HEK293 (cell line): Measurements from ENCODE around the gene ZBTB25.

Experiments
- CTCF ChIA-PET: fragments of 350-600 bp; formaldehyde crosslinking; extraction: SDS; loops from one replicate; lab custom pipeline; 2021; ENCODE audit warnings: antibody characterized with exemption; lab: Yijun Ruan, JAX
- POLR2A ChIA-PET: fragments of 300-600 bp; formaldehyde crosslinking; extraction: SDS; loops from one replicate; lab custom pipeline; 2020; ENCODE audit warnings: antibody characterized with exemption, inconsistent platforms; lab: Yijun Ruan, JAX
- H3K27ac ChIP-seq: fragments of 200-500 bp; sonication (Bioruptor generic); 2 replicates; pipeline ENCODE4 v1.5.1; 2014; ENCODE audit warnings: low read depth, low read length, control low read depth, inconsistent platforms; ENCODE audit errors: extremely low read depth
- H3K36me3 ChIP-seq, 2 experiments: fragments of 200-500 bp in 1 of 2; sonication (Bioruptor generic) in 1 of 2; 1 replicate in 1 of 2; 2 replicates in 1 of 2; pipeline ENCODE4 v1.5.1; 2014 to 2017; ENCODE audit warnings: inconsistent platforms in 2 of 2, low read length in 2 of 2; ENCODE audit not compliant: control insufficient read depth in 2 of 2, insufficient read depth in 1 of 2
- H3K4me1 ChIP-seq: fragments of 200-500 bp; sonication (Bioruptor generic); 2 replicates; pipeline ENCODE4 v1.5.1; 2014; ENCODE audit warnings: mild to moderate bottlenecking, low read length, inconsistent platforms; ENCODE audit not compliant: control insufficient read depth, insufficient read depth
- H3K4me3 ChIP-seq: 2 replicates; pipeline ENCODE4 v1.5.1; 2011; ENCODE audit warnings: low read depth, mild to moderate bottlenecking, control low read depth, low read length, moderate library complexity
- H3K9me3 ChIP-seq: fragments of 200-500 bp; sonication (Bioruptor generic); 2 replicates; pipeline ENCODE4 v1.5.1; 2014; ENCODE audit warnings: low read depth, low read length, inconsistent platforms; ENCODE audit not compliant: control insufficient read depth, insufficient read depth
- ATF2 ChIP-seq: fragments of 450-650 bp; formaldehyde crosslinking; IDR thresholded peaks from 2 replicates; pipeline ENCODE4 v1.5.1; 2016; ENCODE audit warnings: missing biosample characterization, missing genetic modification characterization, low read depth
- GFI1B ChIP-seq: fragments of 450-650 bp; formaldehyde crosslinking; IDR thresholded peaks from 2 replicates; pipeline ENCODE4 v1.5.1; 2016; ENCODE audit warnings: missing biosample characterization, missing genetic modification characterization
- GLIS1 ChIP-seq: fragments of 450-650 bp; formaldehyde crosslinking; IDR thresholded peaks from 2 replicates; pipeline ENCODE4 v1.5.1; 2016; ENCODE audit warnings: missing biosample characterization, missing genetic modification characterization
- HIC1 ChIP-seq: fragments of 450-650 bp; formaldehyde crosslinking; IDR thresholded peaks from 2 replicates; pipeline ENCODE4 v1.5.1; 2016; ENCODE audit warnings: missing biosample characterization, missing genetic modification characterization
- KLF9 ChIP-seq: fragments of 450-650 bp; formaldehyde crosslinking; IDR thresholded peaks from 2 replicates; pipeline ENCODE4 v1.5.1; 2016; ENCODE audit warnings: missing biosample characterization, missing genetic modification characterization, low read depth
- SP2 ChIP-seq: fragments of 450-650 bp; formaldehyde crosslinking; IDR thresholded peaks from 2 replicates; pipeline ENCODE4 v1.5.1; 2016; ENCODE audit warnings: missing biosample characterization, missing genetic modification characterization
- ZBTB17 ChIP-seq: fragments of 450-650 bp; formaldehyde crosslinking; IDR thresholded peaks from 2 replicates; pipeline ENCODE4 v1.5.1; 2016; ENCODE audit warnings: missing biosample characterization, missing genetic modification characterization
- ZNF175 ChIP-seq: fragments of 450-650 bp; formaldehyde crosslinking; IDR thresholded peaks from 2 replicates; pipeline ENCODE4 v1.5.1; 2016; ENCODE audit warnings: missing biosample characterization, missing genetic modification characterization
- ZNF19 ChIP-seq: fragments of 450-650 bp; formaldehyde crosslinking; IDR thresholded peaks from 2 replicates; pipeline ENCODE4; 2016; ENCODE audit warnings: missing biosample characterization, missing genetic modification characterization, low read depth
- ZNF2 ChIP-seq: fragments of 450-650 bp; formaldehyde crosslinking; IDR thresholded peaks from 2 replicates; pipeline ENCODE4 v1.5.1; 2016; ENCODE audit warnings: missing biosample characterization, missing genetic modification characterization
- ZNF341 ChIP-seq: fragments of 450-650 bp; formaldehyde crosslinking; IDR thresholded peaks from 2 replicates; pipeline ENCODE4; 2016; ENCODE audit warnings: low read depth, missing biosample characterization, missing genetic modification characterization
- ZNF354C ChIP-seq: fragments of 450-650 bp; formaldehyde crosslinking; IDR thresholded peaks from 2 replicates; pipeline ENCODE4 v1.5.1; 2016; ENCODE audit warnings: missing biosample characterization, missing genetic modification characterization, low read depth, borderline replicate concordance
- ZNF549 ChIP-seq: fragments of 450-650 bp; IDR thresholded peaks from 2 replicates; pipeline ENCODE4 v1.5.1; 2018; ENCODE audit warnings: missing biosample characterization, missing genetic modification characterization, mild to moderate bottlenecking, inconsistent platforms, moderate library complexity
- ZNF585B ChIP-seq: fragments of 450-650 bp; formaldehyde crosslinking; IDR thresholded peaks from 2 replicates; pipeline ENCODE4 v1.5.1; 2016; ENCODE audit warnings: missing biosample characterization, missing genetic modification characterization
- ZNF621 ChIP-seq: fragments of 450-650 bp; formaldehyde crosslinking; IDR thresholded peaks from 2 replicates; pipeline ENCODE4 v1.5.1; 2017; ENCODE audit warnings: missing biosample characterization, missing genetic modification characterization
- ZNF626 ChIP-seq: fragments of 450-650 bp; sonication (Bioruptor Pico); formaldehyde crosslinking; IDR thresholded peaks from 2 replicates; pipeline ENCODE4 v1.5.1; 2018; ENCODE audit warnings: missing biosample characterization, missing genetic modification characterization, inconsistent platforms
- ZNF654 ChIP-seq: fragments of 450-650 bp; formaldehyde crosslinking; IDR thresholded peaks from 2 replicates; pipeline ENCODE4 v1.5.1; 2016; ENCODE audit warnings: low read depth, missing biosample characterization, missing genetic modification characterization
- ZNF658 ChIP-seq: fragments of 450-650 bp; formaldehyde crosslinking; IDR thresholded peaks from 2 replicates; pipeline ENCODE4; 2016; ENCODE audit warnings: missing biosample characterization, missing genetic modification characterization
- ZNF701 ChIP-seq: fragments of 450-650 bp; formaldehyde crosslinking; IDR thresholded peaks from 2 replicates; pipeline ENCODE4 v1.5.1; 2016; ENCODE audit warnings: missing biosample characterization, missing genetic modification characterization
- ZNF777 ChIP-seq: fragments of 450-650 bp; formaldehyde crosslinking; IDR thresholded peaks from 2 replicates; pipeline ENCODE4 v1.5.1; 2017; ENCODE audit warnings: missing biosample characterization, missing genetic modification characterization, borderline replicate concordance
- TF ChIP-seq, protein P1 (sequence below): fragments of 450-650 bp; formaldehyde crosslinking; IDR thresholded peaks from 2 replicates; pipeline ENCODE4 v1.5.1; 2016; ENCODE audit warnings: missing biosample characterization, missing genetic modification characterization
- TF ChIP-seq, protein P2 (sequence below): fragments of 450-650 bp; formaldehyde crosslinking; IDR thresholded peaks from 2 replicates; pipeline ENCODE4 v1.5.1; 2016; ENCODE audit warnings: missing biosample characterization, missing genetic modification characterization

The ZBTB25 gene

DNA sequence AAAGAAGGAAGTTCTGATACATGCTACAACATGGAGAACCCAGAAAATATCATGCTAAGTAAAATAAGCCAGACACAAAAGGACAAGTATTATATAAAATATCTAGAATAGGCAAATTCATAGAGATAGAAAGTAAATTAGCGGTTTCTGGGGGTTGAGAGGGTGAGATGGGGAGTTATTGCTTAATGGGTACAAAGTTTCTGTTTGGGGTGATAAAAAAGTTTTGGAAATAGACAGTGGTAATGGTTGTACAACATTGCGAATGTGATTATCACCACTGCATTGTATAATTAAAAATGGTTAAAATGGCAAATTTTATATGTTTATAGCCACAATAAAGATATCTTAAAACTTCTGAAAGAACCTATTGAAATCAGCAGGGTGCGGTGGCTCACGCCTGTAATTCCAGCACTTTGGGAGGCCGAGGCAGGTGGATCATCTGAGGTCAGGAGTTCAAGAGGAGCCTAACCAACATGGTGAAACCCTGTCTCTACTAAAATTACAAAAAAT, 15.0 kb downstream of the ZBTB25 start:
- CTCF ChIA-PET, result interaction anchor here (1.0 to 1.9 kb wide), 2 partner anchors 10 to 59 kb away, joined by 3 to 15 read pairs; no protein-coding TSS in a partner anchor
- no peaks in the 10 kb centered on the region for H3K4me1 ChIP-seq

DNA sequence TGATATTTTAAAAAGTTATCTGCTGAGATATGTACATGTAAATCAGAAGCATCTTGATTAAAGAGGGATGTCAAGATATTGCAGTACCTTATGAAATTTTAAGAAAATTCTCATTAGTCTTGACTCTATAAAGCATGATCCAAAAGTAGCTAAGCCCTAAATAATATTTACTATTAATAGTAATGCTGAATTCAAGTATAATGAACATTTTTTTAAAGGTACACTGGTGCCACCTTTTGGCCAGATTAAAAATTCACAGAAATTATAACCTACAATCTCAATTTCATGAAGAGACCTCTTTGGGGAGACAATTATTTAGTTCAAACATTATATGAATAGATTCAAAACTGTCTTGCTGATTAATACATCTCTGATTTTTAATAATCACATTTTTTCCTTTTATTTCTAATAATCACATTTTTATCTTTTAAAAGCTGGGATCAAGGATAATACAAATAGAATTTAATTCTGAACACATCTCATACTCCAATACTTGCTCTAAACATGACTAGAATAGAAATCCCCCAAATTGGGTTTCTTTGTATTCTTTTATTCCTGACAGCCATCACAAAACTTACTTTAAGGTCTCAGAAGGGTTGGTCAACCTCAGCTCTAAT, 24.9 kb downstream of the ZBTB25 start:
- TF ChIP-seq KLF9 (no peak), ZNF626 (tag by site-specific recombination) (no peak), ZNF701 (tag by site-specific recombination) (no peak), ZNF654 (tag by site-specific recombination) (peak; percentile 45), ZNF658 (no peak), ATF2 (no peak), ZNF2 (no peak)
- TF ChIP-seq, protein P1, sequence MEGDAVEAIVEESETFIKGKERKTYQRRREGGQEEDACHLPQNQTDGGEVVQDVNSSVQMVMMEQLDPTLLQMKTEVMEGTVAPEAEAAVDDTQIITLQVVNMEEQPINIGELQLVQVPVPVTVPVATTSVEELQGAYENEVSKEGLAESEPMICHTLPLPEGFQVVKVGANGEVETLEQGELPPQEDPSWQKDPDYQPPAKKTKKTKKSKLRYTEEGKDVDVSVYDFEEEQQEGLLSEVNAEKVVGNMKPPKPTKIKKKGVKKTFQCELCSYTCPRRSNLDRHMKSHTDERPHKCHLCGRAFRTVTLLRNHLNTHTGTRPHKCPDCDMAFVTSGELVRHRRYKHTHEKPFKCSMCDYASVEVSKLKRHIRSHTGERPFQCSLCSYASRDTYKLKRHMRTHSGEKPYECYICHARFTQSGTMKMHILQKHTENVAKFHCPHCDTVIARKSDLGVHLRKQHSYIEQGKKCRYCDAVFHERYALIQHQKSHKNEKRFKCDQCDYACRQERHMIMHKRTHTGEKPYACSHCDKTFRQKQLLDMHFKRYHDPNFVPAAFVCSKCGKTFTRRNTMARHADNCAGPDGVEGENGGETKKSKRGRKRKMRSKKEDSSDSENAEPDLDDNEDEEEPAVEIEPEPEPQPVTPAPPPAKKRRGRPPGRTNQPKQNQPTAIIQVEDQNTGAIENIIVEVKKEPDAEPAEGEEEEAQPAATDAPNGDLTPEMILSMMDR, result no peak
- TF ChIP-seq, protein P2, sequence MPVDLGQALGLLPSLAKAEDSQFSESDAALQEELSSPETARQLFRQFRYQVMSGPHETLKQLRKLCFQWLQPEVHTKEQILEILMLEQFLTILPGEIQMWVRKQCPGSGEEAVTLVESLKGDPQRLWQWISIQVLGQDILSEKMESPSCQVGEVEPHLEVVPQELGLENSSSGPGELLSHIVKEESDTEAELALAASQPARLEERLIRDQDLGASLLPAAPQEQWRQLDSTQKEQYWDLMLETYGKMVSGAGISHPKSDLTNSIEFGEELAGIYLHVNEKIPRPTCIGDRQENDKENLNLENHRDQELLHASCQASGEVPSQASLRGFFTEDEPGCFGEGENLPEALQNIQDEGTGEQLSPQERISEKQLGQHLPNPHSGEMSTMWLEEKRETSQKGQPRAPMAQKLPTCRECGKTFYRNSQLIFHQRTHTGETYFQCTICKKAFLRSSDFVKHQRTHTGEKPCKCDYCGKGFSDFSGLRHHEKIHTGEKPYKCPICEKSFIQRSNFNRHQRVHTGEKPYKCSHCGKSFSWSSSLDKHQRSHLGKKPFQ (tag by site-specific recombination), result no peak
- peaks cover 6% of the 10 kb centered on the region; the same call in 1 of the 2 replicates for H3K4me1 ChIP-seq
- no peak overlapping the region for H3K4me3 ChIP-seq
- POLR2A ChIA-PET, result no interaction called here
- H3K27ac ChIP-seq, result no peak overlapping the region
- CTCF ChIA-PET, result interaction anchor here (0.6 to 4.8 kb wide), 17 partner anchors 9 to 314 kb away, joined by 3 to 28 read pairs (median 3); partner anchors contain the start of gene ZBTB1
- H3K9me3 ChIP-seq, result no peaks in the 10 kb centered on the region
- no peaks in the 10 kb centered on the region; a peak in 1 of 3 replicates for H3K36me3 ChIP-seq

More for the DNA sequence above, 15.0 kb downstream of the ZBTB25 start:
- H3K27ac ChIP-seq, result no peak overlapping the region
- H3K36me3 ChIP-seq, result peaks cover 34 to 52% of the 10 kb centered on the region in 2 experiments
- POLR2A ChIA-PET, result interaction anchor here (0.6 kb wide), 1 partner anchor 39 kb away, joined by 4 read pairs; no protein-coding TSS in a partner anchor
- H3K9me3 ChIP-seq, result no peaks in the 10 kb centered on the region
- no peak for TF ChIP-seq SP2 (tag by site-specific recombination)
- no peak overlapping the region for H3K4me3 ChIP-seq

DNA sequence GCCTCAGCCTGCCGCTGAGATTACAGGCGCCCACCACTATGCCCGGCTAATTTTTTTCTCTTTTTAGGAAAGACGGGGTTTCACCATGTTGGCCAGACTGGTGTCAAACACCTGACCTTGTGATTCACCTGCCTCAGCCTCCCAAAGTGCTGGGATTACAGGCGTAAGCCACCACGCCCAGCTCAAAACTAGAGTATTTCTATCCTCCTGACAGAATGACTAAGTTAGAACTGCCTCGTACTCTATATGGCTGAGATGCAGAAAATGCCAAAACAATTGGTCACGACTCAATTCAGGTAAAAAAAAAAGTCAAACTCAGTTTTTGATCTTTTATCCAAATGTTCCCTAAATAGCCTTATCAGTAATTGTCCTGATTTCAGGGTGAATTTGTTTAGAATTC, 27.2 kb downstream of the ZBTB25 start:
- ChIA-PET POLR2A (interaction anchor here (0.7 to 0.8 kb wide), 2 partner anchors 28 to 138 kb away, joined by 3 read pairs; partner anchors contain the start of gene ZBTB1), CTCF (interaction anchor here (0.8 to 4.8 kb wide), 2 partner anchors 44 to 46 kb away, joined by 4 to 28 read pairs; no protein-coding TSS in a partner anchor)
- no peaks in the 10 kb centered on the region for H3K9me3 ChIP-seq
- H3K27ac ChIP-seq, result no peak overlapping the region
- H3K36me3 ChIP-seq, result no peaks in the 10 kb centered on the region; a peak in 1 of 3 replicates
- H3K4me1 ChIP-seq, result peaks cover 11% of the 10 kb centered on the region; the same call in 1 of the 2 replicates
- no peak overlapping the region for H3K4me3 ChIP-seq
- TF ChIP-seq ZNF585B, result no peak
- no peak for TF ChIP-seq GLIS1 (tag by site-specific recombination)
- no peak for TF ChIP-seq GFI1B (tag by site-specific recombination)
- TF ChIP-seq ZNF354C (tag by site-specific recombination), result no peak
- TF ChIP-seq ZNF175 (tag by site-specific recombination), result no peak
- no peak for TF ChIP-seq ZNF19 (tag by site-specific recombination)
- TF ChIP-seq HIC1 (tag by site-specific recombination), result no peak
- no peak for TF ChIP-seq ZNF621
- no peak for TF ChIP-seq ZNF549 (tag by site-specific recombination)
- TF ChIP-seq ZNF341 (tag by site-specific recombination), result no peak
- TF ChIP-seq ZNF777 (tag by site-specific recombination), result no peak
- TF ChIP-seq ZBTB17 (tag by site-specific recombination), result no peak
